Ishikawa (cell line): ENCODE results near the gene B4GALNT4.

Experiments
- CREB1 ChIP-seq: IDR thresholded peaks from 2 replicates; pipeline ENCODE4 v1.6.1; 2012; ENCODE audit warnings: low read depth
- EGR1 ChIP-seq: IDR thresholded peaks from 2 replicates; pipeline ENCODE4 v1.6.1; 2012
- FOXM1 ChIP-seq: IDR thresholded peaks from 2 replicates; pipeline ENCODE4 v1.6.1; 2012; ENCODE audit warnings: low read depth, borderline replicate concordance
- MAX ChIP-seq: IDR thresholded peaks from 2 replicates; pipeline ENCODE4 v1.6.1; 2012
- NFIC ChIP-seq: IDR thresholded peaks from 2 replicates; pipeline ENCODE4 v1.6.1; 2012
- REST ChIP-seq: IDR thresholded peaks from 2 replicates; pipeline ENCODE4 v1.6.1; 2012; ENCODE audit warnings: low read depth, mild to moderate bottlenecking
- TAF1 ChIP-seq: IDR thresholded peaks from 2 replicates; pipeline ENCODE4 v1.6.1; 2012; ENCODE audit warnings: low read depth, mild to moderate bottlenecking
- TCF12 ChIP-seq: IDR thresholded peaks from 2 replicates; pipeline ENCODE4 v1.6.1; 2012; ENCODE audit warnings: low read depth
- TEAD4 ChIP-seq: IDR thresholded peaks from 2 replicates; pipeline ENCODE4 v1.6.1; 2012
- USF1 ChIP-seq: IDR thresholded peaks from 2 replicates; pipeline ENCODE4 v1.6.1; 2012
- YY1 ChIP-seq: IDR thresholded peaks from 2 replicates; pipeline ENCODE4 v1.6.1; 2012; ENCODE audit warnings: low read depth
- ZBTB7A ChIP-seq: IDR thresholded peaks from 2 replicates; pipeline ENCODE4 v1.6.1; 2012; ENCODE audit warnings: low read depth

The B4GALNT4 gene

GRCh38 chr11:426851-427250 is 57.6 kb downstream of the B4GALNT4 start:
- no peak for TF ChIP-seq YY1
- TF ChIP-seq TCF12 = no peak
- TF ChIP-seq MAX = no peak
- TF ChIP-seq TEAD4 = no peak
- TF ChIP-seq TAF1 = no peak
- no peak for TF ChIP-seq EGR1
- no peak for TF ChIP-seq USF1

GRCh38 chr11:428295-428694 is 59.0 kb downstream of the B4GALNT4 start:
- TF ChIP-seq NFIC = no peak
- no peak for TF ChIP-seq REST
- no peak for TF ChIP-seq FOXM1
- TF ChIP-seq TAF1 = no peak

- TF ChIP-seq CREB1 (no peak), ZBTB7A (no peak), REST (no peak), TCF12 (no peak), MAX (no peak)
These were observed 60.1 kb downstream of the B4GALNT4 start for GRCh38 chr11:429391-429790.

- no peak for TF ChIP-seq NFIC
- no peak for TF ChIP-seq ZBTB7A
These were observed 60.7 kb downstream of the B4GALNT4 start for GRCh38 chr11:429931-430456.
